ENCODE measurements around the gene CNN2. TPM values are rescaled to one million over a fixed set of nuclear protein-coding genes. Genes with fewer than 3 reads are reported as not detected.
A peak's percentile ranks its signal among the peaks of the same experiment; 100 is the strongest.
"Not testable (repeated sequence)": the region's sequence is repeated elsewhere in the genome, so short reads cannot be mapped to it uniquely, and the experiment has no call there.

CNN2 gene
- total and polyA plus RNA-seq, 2 donors from 2014 or later = 64.1 to 131 TPM

DNA sequence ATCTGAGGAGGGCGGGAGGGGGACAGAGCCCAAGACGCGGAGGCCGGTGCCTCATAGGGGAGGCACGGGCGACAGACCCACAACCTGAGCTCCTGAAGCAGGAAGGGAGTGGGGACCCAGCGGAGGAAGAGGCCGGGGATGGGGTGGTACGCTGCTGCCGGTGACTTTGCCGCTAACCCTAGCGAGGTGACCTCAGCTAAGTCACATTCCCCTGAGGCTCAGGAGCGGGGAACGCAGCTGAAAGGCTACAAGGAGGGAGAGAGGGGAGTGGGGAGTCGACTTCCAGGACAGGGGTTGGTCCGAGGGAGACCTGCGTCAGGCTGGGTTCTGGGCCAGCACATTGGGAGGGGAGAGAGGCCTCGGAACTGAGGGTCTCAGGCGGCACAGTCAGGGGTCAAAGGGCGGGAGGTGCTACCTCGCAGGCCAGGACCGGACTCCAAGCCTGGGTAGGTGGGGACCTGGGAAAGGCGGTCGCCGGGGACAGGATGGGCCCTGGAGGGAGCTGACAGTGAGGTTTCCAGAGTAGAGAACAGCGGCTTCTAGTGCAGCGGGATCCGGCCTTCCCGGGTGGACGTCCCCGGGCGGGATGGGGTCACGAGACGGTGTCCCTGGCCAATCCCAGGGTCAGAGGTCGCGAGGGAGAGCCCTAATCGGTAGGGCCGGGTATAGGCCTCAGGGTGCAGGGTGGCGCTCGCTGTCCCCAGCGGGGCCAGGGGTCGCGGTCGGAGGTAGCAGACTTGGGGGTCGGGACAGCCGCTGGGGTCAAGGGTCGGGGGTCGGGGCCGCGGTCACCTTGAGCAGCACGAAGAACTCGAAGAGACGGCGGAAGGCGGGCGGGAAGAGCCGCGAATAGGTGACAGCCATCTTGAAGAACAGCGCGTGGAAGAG lies 6.2 kb upstream of the CNN2 start:
- Histone ChIP-seq H3K9me3 (ENCODE audit: control insufficient read depth in 2 of 3, insufficient read depth in 1 of 3, low read length in 3 of 3) (no peaks in the 10 kb centered on the region), H3K4me3 (ENCODE audit: low read length in 3 of 3) (peak overlapping the region; percentile 64 to 84 (median 80)), H3K27ac (ENCODE audit: low read depth in 2 of 2, low read length in 2 of 2) (peak overlapping the region; percentile 51 to 98), H3K4me1 (ENCODE audit: control insufficient read depth in 2 of 3, insufficient read depth in 2 of 3, low read depth in 1 of 3, low read length in 3 of 3) (peaks cover 0 to 46% (median 8%) of the 10 kb centered on the region in 3 donors), H3K9ac (ENCODE audit: low read length in 3 of 3) (peak overlapping the region; percentile 36 to 84 (median 78)), H3K36me3 (ENCODE audit: control insufficient read depth in 2 of 3, insufficient read depth in 3 of 3, low read length in 3 of 3) (no peaks in the 10 kb centered on the region), H3K27me3 (ENCODE audit: control insufficient read depth, insufficient read depth, low read length) (no peaks in the 10 kb centered on the region)
- no peak for FAIRE-seq
- intact Hi-C loops (cut with DNase I) = no loop called here
- DNase-seq = peak in 2 of 5 donors; percentile 90 to 91
- TF ChIP-seq, protein P1, sequence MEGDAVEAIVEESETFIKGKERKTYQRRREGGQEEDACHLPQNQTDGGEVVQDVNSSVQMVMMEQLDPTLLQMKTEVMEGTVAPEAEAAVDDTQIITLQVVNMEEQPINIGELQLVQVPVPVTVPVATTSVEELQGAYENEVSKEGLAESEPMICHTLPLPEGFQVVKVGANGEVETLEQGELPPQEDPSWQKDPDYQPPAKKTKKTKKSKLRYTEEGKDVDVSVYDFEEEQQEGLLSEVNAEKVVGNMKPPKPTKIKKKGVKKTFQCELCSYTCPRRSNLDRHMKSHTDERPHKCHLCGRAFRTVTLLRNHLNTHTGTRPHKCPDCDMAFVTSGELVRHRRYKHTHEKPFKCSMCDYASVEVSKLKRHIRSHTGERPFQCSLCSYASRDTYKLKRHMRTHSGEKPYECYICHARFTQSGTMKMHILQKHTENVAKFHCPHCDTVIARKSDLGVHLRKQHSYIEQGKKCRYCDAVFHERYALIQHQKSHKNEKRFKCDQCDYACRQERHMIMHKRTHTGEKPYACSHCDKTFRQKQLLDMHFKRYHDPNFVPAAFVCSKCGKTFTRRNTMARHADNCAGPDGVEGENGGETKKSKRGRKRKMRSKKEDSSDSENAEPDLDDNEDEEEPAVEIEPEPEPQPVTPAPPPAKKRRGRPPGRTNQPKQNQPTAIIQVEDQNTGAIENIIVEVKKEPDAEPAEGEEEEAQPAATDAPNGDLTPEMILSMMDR (IDR thresholded peaks at IDR 0.05; ENCODE audit: borderline replicate concordance, extremely low read depth, insufficient read depth) = no peak

DNA sequence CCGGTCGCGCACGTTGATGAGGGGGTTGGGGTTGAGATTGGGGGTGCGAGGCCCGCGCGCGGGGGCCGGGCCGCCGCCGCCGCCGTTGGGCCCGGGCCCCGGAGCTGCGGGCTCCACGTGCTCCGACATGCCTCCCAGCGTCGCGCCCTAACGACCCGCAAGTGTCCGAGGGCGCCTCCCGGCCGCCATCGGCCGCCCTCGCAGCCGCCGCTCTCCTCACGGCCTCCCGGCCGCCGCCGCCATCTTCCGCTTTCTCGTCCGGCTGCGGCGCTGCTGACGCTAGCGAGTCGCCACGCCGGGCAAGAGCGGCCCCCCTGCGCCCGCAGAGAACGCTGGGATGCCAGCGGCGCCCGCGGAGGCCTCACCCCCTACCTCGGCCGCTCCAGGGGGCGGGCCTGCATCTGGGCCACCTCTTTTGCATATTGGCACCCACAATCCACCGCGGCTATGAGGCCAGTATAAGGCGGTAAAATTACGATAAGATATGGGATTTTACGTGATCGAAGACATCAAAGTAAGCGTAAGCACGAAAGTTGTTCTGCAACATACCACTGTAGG lies 5.5 kb upstream of the CNN2 start, which contains the start of gene TMEM259:
TSS of gene TMEM259 (minus strand) at position 256 of the 558 bp plus-strand sequence. CDS start at position 129, 127 bp downstream.
- no peaks in the 10 kb centered on the region for H3K27me3 ChIP-seq (ENCODE audit: control insufficient read depth, insufficient read depth, low read length)
- FAIRE-seq = no peak
- H3K27ac ChIP-seq (ENCODE audit: low read depth in 2 of 2, low read length in 2 of 2) = peak within 1 kb of the TSS; percentile 91 to 98
- peak within 1 kb of the TSS; percentile 56 to 84 (median 78) for H3K9ac ChIP-seq (ENCODE audit: low read length in 3 of 3)
- TF ChIP-seq, protein P1 (IDR thresholded peaks at IDR 0.05; ENCODE audit: borderline replicate concordance, extremely low read depth, insufficient read depth) = no peak
- H3K4me3 ChIP-seq (ENCODE audit: low read length in 3 of 3) = peak within 1 kb of the TSS; percentile 80 to 84 (median 82)
- DNase-seq = peak; percentile 97 to 99 (median 99)
- intact Hi-C loops (cut with DNase I) = no loop called here
- peaks cover 0 to 39% (median 8%) of the 10 kb centered on the region in 3 donors for H3K4me1 ChIP-seq (ENCODE audit: control insufficient read depth in 2 of 3, insufficient read depth in 2 of 3, low read depth in 1 of 3, low read length in 3 of 3)
- no peaks in the 10 kb centered on the region for H3K36me3 ChIP-seq (ENCODE audit: control insufficient read depth in 2 of 3, insufficient read depth in 3 of 3, low read length in 3 of 3)
- no peaks in the 10 kb centered on the region for H3K9me3 ChIP-seq (ENCODE audit: control insufficient read depth in 2 of 3, insufficient read depth in 1 of 3, low read length in 3 of 3)

DNA sequence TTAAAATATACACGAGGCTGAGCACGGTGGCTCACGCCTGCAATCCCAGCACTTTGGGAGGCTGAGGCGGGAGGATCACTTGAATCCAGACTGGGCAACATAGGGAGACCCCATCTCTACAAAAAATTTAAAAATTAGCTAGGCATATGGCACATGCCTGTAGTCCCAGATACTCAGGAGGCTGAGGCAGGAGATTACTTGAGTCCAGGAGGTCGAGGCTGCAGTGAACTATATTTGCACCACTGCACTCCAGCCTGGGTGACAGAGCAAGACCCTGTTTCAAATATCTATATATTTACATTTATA lies 2.6 kb upstream of the CNN2 start:
- H3K27me3 ChIP-seq (ENCODE audit: control insufficient read depth, insufficient read depth, low read length); DNase-seq; H3K27ac ChIP-seq (ENCODE audit: low read depth in 2 of 2, low read length in 2 of 2); H3K4me3 ChIP-seq (ENCODE audit: low read length in 3 of 3); H3K36me3 ChIP-seq (ENCODE audit: control insufficient read depth in 2 of 3, insufficient read depth in 3 of 3, low read length in 3 of 3); H3K9me3 ChIP-seq (ENCODE audit: control insufficient read depth in 2 of 3, insufficient read depth in 1 of 3, low read length in 3 of 3); H3K9ac ChIP-seq (ENCODE audit: low read length in 3 of 3); FAIRE-seq; intact Hi-C loops (cut with DNase I): not testable (repeated sequence)
- H3K4me1 ChIP-seq (ENCODE audit: control insufficient read depth in 2 of 3, insufficient read depth in 2 of 3, low read depth in 1 of 3, low read length in 3 of 3) = peaks cover 0 to 20% (median 8%) of the 10 kb centered on the region in 3 donors

DNA sequence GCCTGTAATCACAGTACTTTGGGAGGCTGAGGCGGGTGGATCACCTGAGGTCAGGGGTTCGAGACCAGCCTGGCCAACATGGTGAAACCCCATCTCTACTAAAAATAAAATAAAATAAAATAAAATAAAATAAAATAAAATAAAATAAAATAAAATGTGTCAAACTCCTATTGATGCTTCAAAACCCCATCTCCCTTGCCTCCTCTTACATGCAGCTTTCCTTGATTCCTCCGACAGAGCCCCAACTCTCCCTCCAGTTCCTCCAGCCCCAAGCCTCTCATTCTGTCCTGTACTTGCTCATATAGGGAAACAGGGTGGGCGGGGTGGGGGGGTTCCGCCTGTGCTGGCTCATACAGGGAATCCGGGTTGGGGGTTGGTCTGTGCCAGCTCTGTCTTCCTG lies 1.3 kb upstream of the CNN2 start:
- peaks cover 0 to 10% (median 0%) of the 10 kb centered on the region in 3 donors for H3K4me1 ChIP-seq (ENCODE audit: control insufficient read depth in 2 of 3, insufficient read depth in 2 of 3, low read depth in 1 of 3, low read length in 3 of 3)
- DNase-seq; H3K27ac ChIP-seq (ENCODE audit: low read depth in 2 of 2, low read length in 2 of 2); H3K9me3 ChIP-seq (ENCODE audit: control insufficient read depth in 2 of 3, insufficient read depth in 1 of 3, low read length in 3 of 3); intact Hi-C loops (cut with DNase I); H3K27me3 ChIP-seq (ENCODE audit: control insufficient read depth, insufficient read depth, low read length); H3K36me3 ChIP-seq (ENCODE audit: control insufficient read depth in 2 of 3, insufficient read depth in 3 of 3, low read length in 3 of 3); H3K9ac ChIP-seq (ENCODE audit: low read length in 3 of 3); H3K4me3 ChIP-seq (ENCODE audit: low read length in 3 of 3); FAIRE-seq: not testable (repeated sequence)

All from kidney (tissue), 14 donors.